ENCODE data around the gene THOC1. TPM values are rescaled to one million over a fixed set of nuclear protein-coding genes. Genes with fewer than 3 reads are reported as not detected.

The THOC1 gene
- total RNA-seq, 1 donor from 2014 or later = 241 TPM

- Histone ChIP-seq H3K9ac (no peak overlapping the region), H3K27ac (no peak overlapping the region), H3K4me1 (peaks cover 24% of the 10 kb centered on the region), H3K27me3 (no peaks in the 10 kb centered on the region), H3F3A (ENCODE audit: low read depth) (peaks cover 12% of the 10 kb centered on the region), H3K4me2 (peak overlapping the region; percentile 87), H4K20me1 (ENCODE audit: low read depth) (peaks cover 11% of the 10 kb centered on the region), H3K36me3 (peaks cover 7% of the 10 kb centered on the region), H3K79me2 (ENCODE audit: low read depth) (peaks cover 30% of the 10 kb centered on the region), H2AFZ (replicated peaks) (no peak overlapping the region), H3K9me3 (ENCODE audit: low read depth) (no peaks in the 10 kb centered on the region), H3K4me3 (peak overlapping the region; percentile 69)
- Mint-ChIP-seq H3K4me3 (peak overlapping the region; percentile 99), H3K27me3 (ENCODE audit: insufficient read depth, low read depth) (no peaks in the 10 kb centered on the region), H3K9me3 (no peaks in the 10 kb centered on the region), H3K27ac (no peak overlapping the region), H3K36me3 (no peaks in the 10 kb centered on the region), H3K4me1 (peaks cover 17% of the 10 kb centered on the region)
- no peak for DNase-seq (ENCODE audit: low spot score)
- TF ChIP-seq EZH2phosphoT487 (IDR thresholded peaks at IDR 0.05) = no peak
- TF ChIP-seq EZH2 (IDR thresholded peaks at IDR 0.05) = no peak
- no peak for TF ChIP-seq CTCF (IDR thresholded peaks at IDR 0.05)
Observed at GRCh38 chr18:269480-270095, 1.7 kb upstream of the THOC1 start.

GRCh38 chr18:267380-267687 lies 513 bp downstream of the THOC1 start:
- H3K9me3 Mint-ChIP-seq = no peaks in the 10 kb centered on the region
- peaks cover 3% of the 10 kb centered on the region for H3K27me3 Mint-ChIP-seq (ENCODE audit: insufficient read depth, low read depth)
- Histone ChIP-seq H3K9me3 (ENCODE audit: low read depth) (no peaks in the 10 kb centered on the region), H3K27ac (peak overlapping the region; percentile 62), H3F3A (ENCODE audit: low read depth) (peaks cover 9% of the 10 kb centered on the region), H3K4me3 (peak overlapping the region; percentile 69), H3K27me3 (no peaks in the 10 kb centered on the region), H3K36me3 (peaks cover 14% of the 10 kb centered on the region), H4K20me1 (ENCODE audit: low read depth) (peaks cover 11% of the 10 kb centered on the region), H3K4me1 (peaks cover 18% of the 10 kb centered on the region), H3K79me2 (ENCODE audit: low read depth) (peaks cover 47% of the 10 kb centered on the region), H3K9ac (peak overlapping the region; percentile 66), H2AFZ (replicated peaks) (peak overlapping the region; percentile 98), H3K4me2 (peak overlapping the region; percentile 87)
- peaks cover 17% of the 10 kb centered on the region for H3K4me1 Mint-ChIP-seq
- DNase-seq (ENCODE audit: low spot score) = no peak
- peak overlapping the region; percentile 99 for H3K4me3 Mint-ChIP-seq
- peak overlapping the region; percentile 90 for H3K27ac Mint-ChIP-seq
- no peak for TF ChIP-seq CTCF (IDR thresholded peaks at IDR 0.05)
- TF ChIP-seq EZH2 (IDR thresholded peaks at IDR 0.05) = no peak
- no peak for TF ChIP-seq EZH2phosphoT487 (IDR thresholded peaks at IDR 0.05)
- H3K36me3 Mint-ChIP-seq = peaks cover 6% of the 10 kb centered on the region

GRCh38 chr18:261398-262073 lies 6.3 kb downstream of the THOC1 start:
- Mint-ChIP-seq H3K4me3 (no peak overlapping the region), H3K4me1 (no peaks in the 10 kb centered on the region), H3K27ac (no peak overlapping the region), H3K36me3 (peaks cover 13% of the 10 kb centered on the region), H3K27me3 (ENCODE audit: insufficient read depth, low read depth) (peaks cover 3% of the 10 kb centered on the region), H3K9me3 (no peaks in the 10 kb centered on the region)
- H3K27ac ChIP-seq = no peak overlapping the region
- no peak overlapping the region for H2AFZ ChIP-seq (replicated peaks)
- H3K9me3 ChIP-seq (ENCODE audit: low read depth) = no peaks in the 10 kb centered on the region
- H3F3A ChIP-seq (ENCODE audit: low read depth) = no peaks in the 10 kb centered on the region
- H3K27me3 ChIP-seq = no peaks in the 10 kb centered on the region
- peaks cover 2% of the 10 kb centered on the region for H3K4me1 ChIP-seq
- H3K79me2 ChIP-seq (ENCODE audit: low read depth) = peaks cover 38% of the 10 kb centered on the region
- peaks cover 8% of the 10 kb centered on the region for H4K20me1 ChIP-seq (ENCODE audit: low read depth)
- no peak overlapping the region for H3K4me2 ChIP-seq
- H3K9ac ChIP-seq = no peak overlapping the region
- peaks cover 47% of the 10 kb centered on the region for H3K36me3 ChIP-seq
- TF ChIP-seq CTCF (IDR thresholded peaks at IDR 0.05) (no peak), EZH2 (IDR thresholded peaks at IDR 0.05) (no peak), EZH2phosphoT487 (IDR thresholded peaks at IDR 0.05) (no peak)
- no peak for DNase-seq (ENCODE audit: low spot score)
- H3K4me3 ChIP-seq = no peak overlapping the region
